Heart right ventricle (tissue), 16 donors: ENCODE results near the gene FOXJ2. TPM values are rescaled to one million over a fixed set of nuclear protein-coding genes. Genes with fewer than 3 reads are reported as not detected.

Experiments
- ATAC-seq, 8 donors: fragments of 200-7000 bp; cut with Tn5 transposase; one replicate each; pipeline ENCODE4 v1.9.1; 2020; ENCODE audit warnings: mild to moderate bottlenecking in 8 of 8, moderate library complexity in 8 of 8, moderate number of reproducible peaks in 1 of 8
- DNase-seq, 2 donors: peaks; one replicate each; pipeline ENCODE4 v3.0.0-alpha.2; 2020
- H3K27ac ChIP-seq, 10 donors: fragments of 200-600 bp; sonication (generic) in 2 of 10; one replicate each; pipeline versions ENCODE4 v1.5.0 to v1.8.0; 2020 to 2022; ENCODE audit warnings: mild to moderate bottlenecking in 3 of 10
- H3K27me3 ChIP-seq, 7 donors: fragments of 200-600 bp; one replicate each; pipeline ENCODE4 v1.8.0; 2021 to 2022; ENCODE audit warnings: mild to moderate bottlenecking in 2 of 7
- H3K36me3 ChIP-seq, 9 donors: fragments of 200-600 bp; sonication (generic) in 1 of 9; one replicate each; pipeline versions ENCODE4 v1.5.0 to v1.8.0; 2020 to 2022; ENCODE audit warnings: mild to moderate bottlenecking in 2 of 9
- H3K4me1 ChIP-seq, 9 donors: fragments of 200-600 bp; sonication (generic) in 1 of 9; one replicate each; pipeline versions ENCODE4 v1.5.0 to v1.8.0; 2020 to 2022; ENCODE audit warnings: mild to moderate bottlenecking in 4 of 9
- H3K4me3 ChIP-seq, 10 donors: fragments of 200-600 bp; sonication (generic) in 2 of 10; one replicate each; pipeline versions ENCODE4 v1.5.0 to v1.8.0; 2020 to 2022; ENCODE audit warnings: mild to moderate bottlenecking in 7 of 10, moderate library complexity in 2 of 10
- H3K9me3 ChIP-seq, 11 donors: fragments of 200-600 bp in 10 of 11; sonication (generic) in 2 of 11; one replicate each; pipeline versions ENCODE4 v1.5.0 to v1.8.0; 2013 to 2022; ENCODE audit warnings: mild to moderate bottlenecking in 2 of 11, control low read depth in 1 of 11, moderate library complexity in 1 of 11
- CTCF ChIP-seq, 9 donors: fragments of 200-600 bp; sonication (generic) in 2 of 9; IDR thresholded peaks; one replicate each; pipeline versions ENCODE4 v1.5.0 to v1.8.0; 2021 to 2022; ENCODE audit warnings: antibody characterized with exemption in 9 of 9, mild to moderate bottlenecking in 5 of 9, moderate library complexity in 1 of 9
- WGBS, 2 donors: extraction: QIAGEN DNeasy Blood & Tissue Kit; methylation state at CpG; one replicate each; pipeline ENCODE4 v1.1.7; 2013; ENCODE audit warnings: inconsistent platforms in 1 of 2; 5-methylcytosine and 5-hydroxymethylcytosine counted together
- intact Hi-C, 10 donors: fragments of 100-400 bp; cut with DNase I; formaldehyde crosslinking; loops; one replicate each; pipeline versions ENCODE4 v1.11.1 to v1.14.2; 2022
- polyA plus RNA-seq, 2 donors: library from polyadenylated mRNA; stranded (reverse); fragments of 200-250 nt; gene quantifications; one replicate each; pipeline ENCODE4 v1.2.3, GENCODE V29; 2013
- total RNA-seq, 10 donors: library from RNA; stranded (reverse); fragmentation: NEBNext Ultra II Directional in 3 of 10; extraction: Animal tissue kit (Norgen Biotek cat#: 25700) in 3 of 10; gene quantifications; one replicate each; pipeline versions ENCODE4 v1.2.1 to v1.2.4, GENCODE V29; 2021 to 2023
- donor health status: Arrhythmogenic right ventricular cardiomyopathy.
- donor health status: ischemic (EF 13 %, LVEDD 7.1; RV severe dilation, severe dysfunction).
- donor health status: healthy with polysubstance abuse.
- donor health status: DM: no; HTN: yes; CAD: no.
- donor health status: DM: no; HTN: no; CAD: no.
- donor health status: ischemic (EF 25% LVEDD 6.9; RV normal size, moderate dysfunction).
- donor health status: ischemic (EF 25% LVEDD 5.7; RV mildly dilated, moderate dysfunction).
- donor health status: healthy.
- donor health status: DM: yes; HTN: yes; CAD: no.
- donor health status: Ischemic cardiomyopathy.
- donor health status: ischemic (EF 35%, LVEDD 5.7; RV mildly dilated, moderate dysfunction).
- donor health status: nonischemic (EF 11% LVEDD 7.7; RV severe dilation, severe dysfunction).
- donor health status: DM: yes; HTN: yes; CAD: no.
- donor health status: PGD.
- donor health status: ischemic (EF 29% LVEDD 5.4; RV normal size, mild dysfunction).
- donor health status: nonischemic (EF 23%, LVEDD 6.1; RV moderate dilation, normal function).

FOXJ2 gene
- total and polyA plus RNA-seq, 12 donors: 8.7 to 29.4 (median 23.6) TPM

- intact Hi-C loops: no loop called here
- no peak for TF ChIP-seq CTCF (IDR thresholded peaks at IDR 0.05)
- H3K27me3 ChIP-seq: peaks cover 0 to 67% (median 45%) of the 10 kb centered on the region in 7 donors
Measured at GRCh38 chr12:8018666-8019581, 13.6 kb upstream of the FOXJ2 start.

GRCh38 chr12:8026291-8026900 is 6.1 kb upstream of the FOXJ2 start:
- whole genome bisulfite sequencing, 2 donors: 0 to 1% methylated on average over 27 of the region's 27 CpGs
- ATAC-seq: peak; percentile 97 to 99 (median 98)
- H3K27me3 ChIP-seq: no peaks in the 10 kb centered on the region
- peak overlapping the region; percentile 97 to 100 (median 100) for H3K27ac ChIP-seq
- H3K4me3 ChIP-seq: peak overlapping the region; percentile 53 to 89 (median 74)
- TF ChIP-seq CTCF (IDR thresholded peaks at IDR 0.05): no peak
- H3K36me3 ChIP-seq: peaks cover 0 to 3% (median 0%) of the 10 kb centered on the region in 9 donors
- peaks cover 0 to 15% (median 2%) of the 10 kb centered on the region in 9 donors for H3K4me1 ChIP-seq
- peak; percentile 89 to 99 for DNase-seq
- no peaks in the 10 kb centered on the region for H3K9me3 ChIP-seq
- intact Hi-C loops: loop anchor here in 1 of 10 donors (2.0 to 5.0 kb wide), 2 partner anchors 56 to 64 kb away; no protein-coding TSS in a partner anchor

More at GRCh38 chr12:8018666-8019581, 13.6 kb upstream of the FOXJ2 start:
- peak overlapping the region; percentile 21 to 52 (median 44) for H3K4me3 ChIP-seq
- H3K36me3 ChIP-seq: no peaks in the 10 kb centered on the region
- peak in 7 of 8 donors; percentile 37 to 72 (median 47) for ATAC-seq
- H3K9me3 ChIP-seq: no peaks in the 10 kb centered on the region
- DNase-seq: peak in 1 of 2 donors; percentile 17
- peak overlapping the region in 1 of 10 donors; percentile 29 for H3K27ac ChIP-seq
- peaks cover 0 to 12% (median 9%) of the 10 kb centered on the region in 9 donors for H3K4me1 ChIP-seq
- 2 to 4% methylated on average over 58 of the region's 58 CpGs for WGBS, 2 donors

- H3K27me3 ChIP-seq: no peaks in the 10 kb centered on the region
- no peaks in the 10 kb centered on the region for H3K9me3 ChIP-seq
- H3K36me3 ChIP-seq: peaks cover 0 to 3% (median 0%) of the 10 kb centered on the region in 9 donors
- intact Hi-C loops: loop anchor here in 1 of 10 donors (2.0 to 5.0 kb wide), 2 partner anchors 57 to 66 kb away; no protein-coding TSS in a partner anchor
- no peak for TF ChIP-seq CTCF (IDR thresholded peaks at IDR 0.05)
- peaks cover 0 to 24% (median 8%) of the 10 kb centered on the region in 9 donors for H3K4me1 ChIP-seq
- H3K4me3 ChIP-seq: peak overlapping the region in 5 of 10 donors; percentile 64 to 81 (median 79)
- no peak for ATAC-seq
- 70 to 75% methylated on average over 5 of the region's 5 CpGs for WGBS, 2 donors
- no peak for DNase-seq
- peak overlapping the region in 4 of 10 donors; percentile 97 to 100 (median 99) for H3K27ac ChIP-seq
Measured at GRCh38 chr12:8027856-8028255, 4.7 kb upstream of the FOXJ2 start.

- no peak for ATAC-seq
- H3K36me3 ChIP-seq: peaks cover 0 to 3% (median 0%) of the 10 kb centered on the region in 9 donors
- no peak overlapping the region for H3K4me3 ChIP-seq
- intact Hi-C loops: loop anchor here in 1 of 10 donors (5.0 kb wide), 1 partner anchor 66 kb away; no protein-coding TSS in a partner anchor
- no peaks in the 10 kb centered on the region for H3K27me3 ChIP-seq
- WGBS, 2 donors: 97% methylated on average over 15 of the region's 15 CpGs
- no peak overlapping the region for H3K27ac ChIP-seq
- no peak for DNase-seq
- peaks cover 0 to 24% (median 8%) of the 10 kb centered on the region in 9 donors for H3K4me1 ChIP-seq
- H3K9me3 ChIP-seq: no peaks in the 10 kb centered on the region
- TF ChIP-seq CTCF (IDR thresholded peaks at IDR 0.05): no peak
Measured at GRCh38 chr12:8028267-8028666, 4.2 kb upstream of the FOXJ2 start.
